ENCODE results near the gene TAS2R60.
"Not testable (repeated sequence)": the region's sequence is repeated elsewhere in the genome, so short reads cannot be mapped to it uniquely, and the experiment has no call there.

The TAS2R60 gene

GRCh38 chr7:143484119-143484518 lies 40.9 kb downstream of the TAS2R60 start:
- DNase-seq (ENCODE audit: low spot score), result no peak
- TF ChIP-seq CTCF (IDR thresholded peaks at IDR 0.05; ENCODE audit: extremely low read depth, missing control alignments), result no peak

- DNase-seq (ENCODE audit: low spot score), result no peak
- no peak for TF ChIP-seq CTCF (IDR thresholded peaks at IDR 0.05; ENCODE audit: extremely low read depth, missing control alignments)
Measured at GRCh38 chr7:143485094-143485493, 41.8 kb downstream of the TAS2R60 start.

- no peak for TF ChIP-seq CTCF (IDR thresholded peaks at IDR 0.05; ENCODE audit: extremely low read depth, missing control alignments)
Measured at GRCh38 chr7:143485500-143485899, 42.2 kb downstream of the TAS2R60 start.

GRCh38 chr7:143486266-143486665 lies 43.0 kb downstream of the TAS2R60 start:
- DNase-seq (ENCODE audit: low spot score), result not testable (repeated sequence)

More at GRCh38 chr7:143485500-143485899, 42.2 kb downstream of the TAS2R60 start:
- DNase-seq (ENCODE audit: low spot score), result no peak

- no peak for TF ChIP-seq CTCF (IDR thresholded peaks at IDR 0.05; ENCODE audit: extremely low read depth, missing control alignments)
- no peak for DNase-seq (ENCODE audit: low spot score)
Measured at GRCh38 chr7:143487061-143487460, 43.8 kb downstream of the TAS2R60 start.

- TF ChIP-seq CTCF (IDR thresholded peaks at IDR 0.05; ENCODE audit: extremely low read depth, missing control alignments), result no peak
- DNase-seq (ENCODE audit: low spot score), result no peak
Measured at GRCh38 chr7:143487566-143487965, 44.3 kb downstream of the TAS2R60 start.

- DNase-seq (ENCODE audit: low spot score), result no peak
- TF ChIP-seq CTCF (IDR thresholded peaks at IDR 0.05; ENCODE audit: extremely low read depth, missing control alignments), result peak; percentile 38
Measured at GRCh38 chr7:143490717-143491306, 47.6 kb downstream of the TAS2R60 start.

GRCh38 chr7:143492043-143492471 lies 48.8 kb downstream of the TAS2R60 start:
- no peak for TF ChIP-seq CTCF (IDR thresholded peaks at IDR 0.05; ENCODE audit: extremely low read depth, missing control alignments)
- DNase-seq (ENCODE audit: low spot score), result no peak
